K562 (cell line): ENCODE results near the gene THAP4. TPM values are rescaled to one million over a fixed set of nuclear protein-coding genes. Genes with fewer than 3 reads are reported as not detected.

Experiments used
- ATAC-seq: fragments of 200-7000 bp; cut with Tn5 transposase; 3 replicates; pipeline ENCODE4 v1.9.1; 2020; ENCODE audit warnings: moderate library complexity
- BruUV-seq: library from RNA; stranded (reverse); fragments of 400-500 nt; replicated peaks from 2 replicates; lab custom pipeline; 2021; lab: Mats Ljungman, UMichigan
- CTCF ChIA-PET: fragments of 300-600 bp; formaldehyde crosslinking; extraction: SDS; loops from one replicate; lab custom pipeline; 2021; ENCODE audit warnings: low intra/inter-chr PET ratio; lab: Yijun Ruan, JAX
- POLR2A ChIA-PET: fragments of 300-600, 350-650 bp; sonication (Branson Sonifier 250); formaldehyde crosslinking; extraction: SDS; loops from one replicate; lab custom pipeline; 2021; ENCODE audit warnings: antibody characterized with exemption, inconsistent platforms; lab: Yijun Ruan, JAX
- DNase-seq, 4 experiments: peaks; one replicate each; pipeline versions ENCODE4 v3.0.0 to v3.0.0-alpha.2; 2011 to 2018; ENCODE audit warnings: low spot score in 3 of 4, mixed read lengths in 3 of 4; ENCODE audit errors: extremely low read depth in 1 of 4
- FAIRE-seq: peaks from 2 replicates; lab custom pipeline; 2011; peaks lifted over from hg19 to GRCh38; lab: Jason Lieb, UNC
- H2AFZ ChIP-seq: 2 replicates; pipeline ENCODE4 v1.6.0; 2011; ENCODE audit warnings: low read depth, low read length, control low read depth, inconsistent platforms
- H3K27ac ChIP-seq: fragments of 200-600 bp; 3 replicates; pipeline ENCODE4 v1.8.0; 2011; ENCODE audit warnings: low read depth, mild to moderate bottlenecking, control low read depth, inconsistent platforms, low read length, moderate library complexity, mixed read lengths; ENCODE audit errors: extremely low read depth
- H3K27me3 ChIP-seq, 2 experiments: fragments of 300-600 bp in 1 of 2; 2 replicates in 1 of 2; 3 replicates in 1 of 2; pipeline versions ENCODE4 v1.6.0 to v1.8.0; 2011; ENCODE audit warnings: inconsistent platforms in 2 of 2, low read length in 2 of 2, mild to moderate bottlenecking in 1 of 2, mixed read lengths in 1 of 2, moderate library complexity in 1 of 2; ENCODE audit not compliant: control insufficient read depth in 2 of 2, insufficient read depth in 2 of 2
- H3K36me3 ChIP-seq: fragments of 300-600 bp; 3 replicates; pipeline ENCODE4 v1.8.0; 2011; ENCODE audit warnings: mild to moderate bottlenecking, low read length, inconsistent platforms; ENCODE audit not compliant: control insufficient read depth, insufficient read depth
- H3K4me1 ChIP-seq, 2 experiments: fragments of 200-600 bp in 1 of 2; replicated peaks in 1 of 2; 2 replicates in 1 of 2; 3 replicates in 1 of 2; pipeline versions ENCODE4 v1.5.1 to v1.8.0; 2011; ENCODE audit warnings: inconsistent platforms in 2 of 2, low read length in 2 of 2, mild to moderate bottlenecking in 1 of 2, mixed read lengths in 1 of 2, moderate library complexity in 1 of 2; ENCODE audit not compliant: control insufficient read depth in 2 of 2, insufficient read depth in 2 of 2
- H3K4me2 ChIP-seq: 2 replicates; pipeline ENCODE4 v1.6.1; 2011; ENCODE audit warnings: low read length, control low read depth, inconsistent platforms, mixed read lengths; ENCODE audit not compliant: insufficient read depth
- H3K4me3 ChIP-seq: fragments of 200-600 bp; sonication (generic), shearing (Covaris generic); 2 replicates; pipeline ENCODE4 v1.5.1; 2016; ENCODE audit warnings: control low read depth, inconsistent platforms
- H3K79me2 ChIP-seq: fragments of 200-600 bp; 3 replicates; pipeline ENCODE4 v1.8.0; 2011; ENCODE audit warnings: low read length, inconsistent platforms; ENCODE audit not compliant: control insufficient read depth, insufficient read depth
- H3K9ac ChIP-seq, 2 experiments: 2 replicates each; pipeline versions ENCODE4 v1.6.0 to v1.6.1; 2011; ENCODE audit warnings: low read depth in 2 of 2, low read length in 2 of 2, control low read depth in 1 of 2, inconsistent platforms in 1 of 2, mild to moderate bottlenecking in 1 of 2, mixed read lengths in 1 of 2; ENCODE audit not compliant: insufficient read depth in 1 of 2
- H3K9me1 ChIP-seq: one replicate; pipeline ENCODE4 v1.6.0; 2011; ENCODE audit warnings: inconsistent platforms, mild to moderate bottlenecking, low read length, moderate library complexity; ENCODE audit not compliant: control insufficient read depth, insufficient read depth
- H3K9me3 ChIP-seq: replicated peaks from 2 replicates; pipeline ENCODE4 v1.5.1; 2011; ENCODE audit warnings: low read depth, low read length, inconsistent platforms; ENCODE audit not compliant: control insufficient read depth, insufficient read depth
- H4K20me1 ChIP-seq: replicated peaks from 2 replicates; pipeline ENCODE4 v1.6.1; 2011; ENCODE audit warnings: low read length, inconsistent platforms, mixed read lengths; ENCODE audit not compliant: control insufficient read depth, insufficient read depth
- ETS2 ChIP-seq: IDR thresholded peaks from 2 replicates; pipeline ENCODE4 v1.6.1; 2016; ENCODE audit warnings: borderline replicate concordance, missing genetic modification characterization, mild to moderate bottlenecking, moderate library complexity, missing compliant biosample characterization; ENCODE audit not compliant: poor library complexity, severe bottlenecking
- FOSL1 ChIP-seq: fragments of 200-800 bp; sonication (Bioruptor generic); conservative IDR thresholded peaks from 2 replicates; pipeline ENCODE4 v1.6.1; 2016; ENCODE audit warnings: missing genetic modification characterization, missing compliant biosample characterization
- HDAC8 ChIP-seq: fragments of 450-650 bp; IDR thresholded peaks from 2 replicates; pipeline ENCODE4 v1.6.1; 2016; ENCODE audit warnings: mild to moderate bottlenecking, missing genetic modification characterization, moderate library complexity, missing compliant biosample characterization
- KDM1A ChIP-seq, 2 experiments: fragments of 450-650 bp; IDR thresholded peaks; 2 replicates each; pipeline ENCODE4 v1.6.1; 2016; ENCODE audit warnings: mild to moderate bottlenecking in 2 of 2
- MTF1 ChIP-seq: fragments of 250-450 bp; sonication (Bioruptor Pico); IDR thresholded peaks from 2 replicates; pipeline ENCODE4 v1.9.0; 2021; ENCODE audit warnings: moderate library complexity, mild to moderate bottlenecking, inconsistent platforms, borderline replicate concordance
- PURB ChIP-seq: sonication (generic); formaldehyde crosslinking; IDR thresholded peaks from 2 replicates; pipeline ENCODE4 v1.9.0; 2021; ENCODE audit warnings: low read depth, mild to moderate bottlenecking, missing genetic modification reagents
- RBFOX2 ChIP-seq: fragments of 200-400 bp; formaldehyde crosslinking; IDR thresholded peaks from 2 replicates; pipeline ENCODE4 v1.6.1; 2017; ENCODE audit warnings: low read depth, mild to moderate bottlenecking, low read length, moderate library complexity
- STAT6 ChIP-seq: sonication (generic); formaldehyde crosslinking; IDR thresholded peaks from 2 replicates; pipeline ENCODE4 v1.8.1; 2023; ENCODE audit warnings: mild to moderate bottlenecking, missing genetic modification reagents
- ZNF311 ChIP-seq: fragments of 250-450 bp; sonication (Bioruptor Pico); IDR thresholded peaks from 2 replicates; pipeline ENCODE4 v1.4.0; 2020; ENCODE audit warnings: mild to moderate bottlenecking, moderate library complexity
- WGBS: fragments of 100-300 bp; shearing (Covaris generic); methylation state at CpG from one replicate; pipeline ENCODE4 v1.1.6; 2016; ENCODE audit warnings: low coverage, mixed read lengths; ENCODE audit not compliant: insufficient coverage; ENCODE audit errors: missing lambda C conversion rate; 5-methylcytosine and 5-hydroxymethylcytosine counted together
- in situ Hi-C: fragments of 300-500 bp; cut with MboI; formaldehyde crosslinking; loops from 4 replicates; pipeline ENCODE4 v1.15.0; 2018; ENCODE audit warnings: inconsistent platforms, mixed read lengths
- intact Hi-C: fragments of 100-400 bp; cut with micrococcal nuclease; formaldehyde crosslinking; loops from 2 replicates; pipeline ENCODE4 v1.14.2; 2022
- polyA plus RNA-seq, 8 experiments: library from polyadenylated mRNA; depleted of rRNA in 4 of 8; stranded (reverse) in 5 of 8; unstranded in 3 of 8; fragments of >200 nt; fragmentation: Nextera tagmentation in 2 of 8; fragmentation: Illumina TruSeq in 1 of 8; extraction: Ambion mirVana in 2 of 8; extraction: Trizol in 1 of 8; gene quantifications; 2 replicates each; pipeline versions ENCODE4 v1.2.1 to v1.2.3, GENCODE V29; 2011 to 2014; ENCODE audit warnings: inconsistent platforms in 1 of 8, missing spikeins in 1 of 8
- total RNA-seq, 7 experiments: library from RNA; depleted of rRNA in 6 of 7; stranded (reverse); fragments of >200 nt in 6 of 7; fragmentation: Illumina TruSeq in 2 of 7; extraction: Trizol in 2 of 7; gene quantifications; 2 replicates each; pipeline versions ENCODE4 v1.2.1 to v1.2.3, GENCODE V29; 2011 to 2021; ENCODE audit warnings: low replicate concordance in 1 of 7
- TF ChIP-seq, protein P1 (sequence below): fragments of 250-450 bp; sonication (Bioruptor Pico); IDR thresholded peaks from 2 replicates; pipeline ENCODE4 v1.8.0; 2022; ENCODE audit warnings: moderate library complexity, mild to moderate bottlenecking, inconsistent platforms

THAP4 gene
- total and polyA plus RNA-seq, 9 of the 15 experiments (the other 6 are each of a cell fraction or from before 2014, with no cell fraction given) = 8.6 to 60.9 (median 43.9) TPM

DNA sequence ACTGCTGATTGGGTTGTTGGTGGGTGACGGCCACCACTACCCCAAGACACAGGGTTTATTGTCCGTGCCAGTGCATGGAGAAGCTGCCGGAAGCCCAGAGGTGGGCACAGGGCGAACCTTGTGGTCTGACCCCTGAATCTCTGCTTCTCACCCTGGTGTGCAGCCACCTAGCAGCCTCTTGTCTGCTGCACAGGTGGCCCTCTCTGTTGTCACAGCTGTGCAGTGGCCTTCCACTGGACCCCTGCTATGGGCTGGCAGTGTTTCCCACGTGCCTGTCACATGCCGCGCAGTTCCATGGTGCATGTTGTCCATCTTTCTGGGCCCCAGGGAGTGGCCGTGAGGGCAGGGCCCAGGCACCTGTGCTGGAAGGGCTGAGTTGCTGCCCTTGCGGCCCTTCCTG is 15.8 kb upstream of the THAP4 start:
- no TSS peak for BruUV-seq
- intact Hi-C loops = no loop called here
- H3K79me2 ChIP-seq = peaks cover 11% of the 10 kb centered on the region
- H3K36me3 ChIP-seq = peaks cover 44% of the 10 kb centered on the region; the same call in 1 of the 3 replicates
- in situ Hi-C loops = no loop called here
- TF ChIP-seq PURB (no peak), HDAC8 (tag) (no peak), ETS2 (tag) (no peak), STAT6 (CRISPR knock-in tag) (no peak), MTF1 (CRISPR knock-in tag) (no peak), FOSL1 (no peak), ZNF311 (CRISPR knock-in tag) (no peak), RBFOX2 (no peak), KDM1A (IDR thresholded peaks at IDR 0.05) (no peak)
- TF ChIP-seq, protein P1, sequence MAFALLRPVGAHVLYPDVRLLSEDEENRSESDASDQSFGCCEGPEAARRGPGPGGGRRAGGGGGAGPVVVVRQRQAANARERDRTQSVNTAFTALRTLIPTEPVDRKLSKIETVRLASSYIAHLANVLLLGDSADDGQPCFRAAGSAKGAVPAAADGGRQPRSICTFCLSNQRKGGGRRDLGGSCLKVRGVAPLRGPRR (CRISPR knock-in tag) = no peak
- CTCF ChIA-PET = no interaction called here
- POLR2A ChIA-PET = no interaction called here
- no peaks in the 10 kb centered on the region for H3K9me3 ChIP-seq
- WGBS = 98% methylated on average over 8 of the region's 9 CpGs
- FAIRE-seq (no peak), DNase-seq (no peak), ATAC-seq (no peak)
- H3K9ac ChIP-seq = no peak overlapping the region; a peak in 1 of 4 replicates
- no peaks in the 10 kb centered on the region for H4K20me1 ChIP-seq
- H2AFZ ChIP-seq = no peak overlapping the region
- no peaks in the 10 kb centered on the region for H3K27me3 ChIP-seq
- H3K4me3 ChIP-seq = no peak overlapping the region
- H3K4me2 ChIP-seq = no peak overlapping the region
- no peaks in the 10 kb centered on the region for H3K9me1 ChIP-seq
- H3K27ac ChIP-seq = no peak overlapping the region
- no peaks in the 10 kb centered on the region; a peak in 1 of 5 replicates for H3K4me1 ChIP-seq
